Measurements from ENCODE around the gene KSR1.

DNA sequence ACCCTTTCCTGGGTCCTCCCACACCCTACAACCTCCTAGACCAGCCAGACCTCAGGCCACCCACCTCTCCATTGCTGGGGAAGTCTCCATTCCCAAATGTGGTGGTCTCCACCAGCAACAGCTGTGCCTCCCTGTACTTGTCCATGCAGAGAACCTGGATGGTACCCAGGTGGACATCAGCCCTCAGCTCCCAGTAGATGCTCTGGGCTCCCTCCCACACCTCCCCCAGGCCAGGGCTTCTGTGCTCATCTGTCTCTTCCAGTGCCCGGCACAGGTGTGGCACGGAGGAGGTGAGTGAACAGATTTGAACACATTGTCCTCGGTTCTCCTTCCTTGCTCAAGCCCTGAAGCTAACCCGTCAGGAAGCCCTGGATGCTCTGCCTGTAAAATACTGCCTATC is 209.3 kb downstream of the KSR1 start:
- TF ChIP-seq, protein P1, sequence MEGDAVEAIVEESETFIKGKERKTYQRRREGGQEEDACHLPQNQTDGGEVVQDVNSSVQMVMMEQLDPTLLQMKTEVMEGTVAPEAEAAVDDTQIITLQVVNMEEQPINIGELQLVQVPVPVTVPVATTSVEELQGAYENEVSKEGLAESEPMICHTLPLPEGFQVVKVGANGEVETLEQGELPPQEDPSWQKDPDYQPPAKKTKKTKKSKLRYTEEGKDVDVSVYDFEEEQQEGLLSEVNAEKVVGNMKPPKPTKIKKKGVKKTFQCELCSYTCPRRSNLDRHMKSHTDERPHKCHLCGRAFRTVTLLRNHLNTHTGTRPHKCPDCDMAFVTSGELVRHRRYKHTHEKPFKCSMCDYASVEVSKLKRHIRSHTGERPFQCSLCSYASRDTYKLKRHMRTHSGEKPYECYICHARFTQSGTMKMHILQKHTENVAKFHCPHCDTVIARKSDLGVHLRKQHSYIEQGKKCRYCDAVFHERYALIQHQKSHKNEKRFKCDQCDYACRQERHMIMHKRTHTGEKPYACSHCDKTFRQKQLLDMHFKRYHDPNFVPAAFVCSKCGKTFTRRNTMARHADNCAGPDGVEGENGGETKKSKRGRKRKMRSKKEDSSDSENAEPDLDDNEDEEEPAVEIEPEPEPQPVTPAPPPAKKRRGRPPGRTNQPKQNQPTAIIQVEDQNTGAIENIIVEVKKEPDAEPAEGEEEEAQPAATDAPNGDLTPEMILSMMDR (IDR thresholded peaks at IDR 0.05) = no peak
- no peak for TF ChIP-seq POLR2A (IDR thresholded peaks at IDR 0.05)

All from Peyer's patch (tissue), 4 donors.